LHCN-M2 (cell line): ENCODE measurements around the gene SF3B6. TPM values are rescaled to one million over a fixed set of nuclear protein-coding genes. Genes with fewer than 3 reads are reported as not detected.

Experiments
- DNase-seq: peaks from one replicate; pipeline ENCODE4 v3.0.0-alpha.2; 2012; ENCODE audit warnings: low read depth
- total RNA-seq: library from RNA; depleted of rRNA; stranded (reverse); fragments of >200 nt; gene quantifications from 2 replicates; pipeline ENCODE4 v1.2.3, GENCODE V29; 2014; rRNA removed

Gene SF3B6
- total RNA-seq, 1 experiment from 2014 or later, result 144 TPM

DNA sequence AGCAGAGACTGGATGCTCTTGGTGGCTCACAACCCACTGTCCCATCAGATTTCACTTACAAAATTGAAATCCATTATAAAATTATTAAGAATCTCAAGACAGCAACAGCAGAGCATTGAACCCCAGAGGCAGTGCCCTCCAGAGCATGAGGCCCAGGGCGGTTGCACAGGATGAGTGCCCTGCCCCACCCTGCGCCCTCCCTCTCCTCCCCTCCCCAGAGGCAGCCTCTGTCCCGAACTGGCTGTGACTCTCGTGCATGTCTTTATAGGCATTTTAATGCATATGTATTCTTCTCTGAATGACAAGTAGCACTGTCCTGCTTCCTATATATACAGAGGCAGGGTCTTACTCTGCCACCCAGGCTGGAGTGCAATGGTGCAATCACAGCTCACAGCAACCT is 55.9 kb downstream of the SF3B6 start:
- DNase-seq, result no peak

- no peak for DNase-seq
Measured at GRCh38 chr2:24019729-24020128, 56.4 kb downstream of the SF3B6 start.

DNA sequence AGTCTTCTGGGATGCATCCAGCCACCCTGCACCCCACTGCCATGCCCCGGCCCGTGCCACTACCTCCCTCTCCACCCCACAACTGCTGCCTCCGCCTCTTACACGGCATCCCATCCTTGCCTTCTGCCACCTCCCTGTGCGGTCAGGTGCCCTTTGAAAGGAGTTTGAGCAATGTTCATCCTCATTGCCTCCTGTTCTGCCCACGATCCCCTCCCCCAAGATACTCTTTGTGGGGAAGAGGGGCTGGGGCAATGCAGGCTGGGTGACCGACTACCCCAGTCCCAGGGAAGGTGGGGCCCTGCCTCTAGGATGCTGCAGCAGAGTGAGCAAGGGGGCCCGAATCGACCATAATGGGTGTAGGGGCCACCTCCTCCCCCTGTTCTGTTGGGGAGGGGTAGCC is 57.9 kb downstream of the SF3B6 start:
- no peak for DNase-seq

- DNase-seq, result no peak
Measured at GRCh38 chr2:24017711-24018110, 58.4 kb downstream of the SF3B6 start.

Other genes with a start within 250 kb of the SF3B6 start
- gene ATAD2B, start 149.2 kb downstream of the SF3B6 start, total RNA-seq, result 5.8 and 6.4 TPM in 2 replicates
- 16.7 and 19.3 TPM in 2 replicates for gene UBXN2A, start 135.9 kb downstream of the SF3B6 start, total RNA-seq
- 0.51 TPM in 1 of 2 replicates, not detected in the other for gene MFSD2B, start 66.2 kb downstream of the SF3B6 start, total RNA-seq
- gene WDCP, start 28.9 kb downstream of the SF3B6 start, total RNA-seq, result 12.3 and 14.3 TPM in 2 replicates
- 9.3 and 11.7 TPM in 2 replicates for gene FKBP1B, start 26.6 kb downstream of the SF3B6 start, total RNA-seq
- 101 and 119 TPM in 2 replicates for gene TP53I3, start 8.5 kb upstream of the SF3B6 start, total RNA-seq
- gene PFN4, start 47.0 kb upstream of the SF3B6 start, total RNA-seq, result 0.63 and 1.7 TPM in 2 replicates
- 1.9 and 5.6 TPM in 2 replicates for gene FAM228B, start 47.1 kb upstream of the SF3B6 start, total RNA-seq
- gene FAM228A, start 98.7 kb upstream of the SF3B6 start, total RNA-seq, result not detected in 2 replicates